ENCODE measurements around the gene RDH8. TPM values are rescaled to one million over a fixed set of nuclear protein-coding genes. Genes with fewer than 3 reads are reported as not detected.
A peak's percentile ranks its signal among the peaks of the same experiment; 100 is the strongest.

RDH8 gene
- total RNA-seq, 1 donor from 2014 or later = not detected

DNA sequence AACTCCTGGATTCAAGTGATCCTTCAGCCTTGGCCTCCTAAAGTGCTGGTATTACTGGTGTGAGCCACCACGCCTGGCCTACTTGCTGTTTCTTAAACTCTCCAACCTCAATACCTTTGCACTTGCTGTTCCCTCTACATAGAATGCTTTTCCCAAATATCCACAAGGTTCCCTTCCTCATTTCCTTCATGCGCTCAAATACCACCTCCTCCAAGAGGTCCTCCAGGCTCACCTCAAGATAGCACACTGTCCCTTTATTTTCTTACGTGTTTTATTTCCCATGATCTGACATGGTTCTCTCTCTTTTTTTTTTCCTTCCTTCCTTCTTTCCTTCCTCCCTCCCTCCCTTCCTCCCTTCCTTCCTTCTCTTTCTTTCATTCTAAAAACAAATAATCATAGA lies 13.5 kb downstream of the RDH8 start:
- intact Hi-C loops (cut with micrococcal nuclease) = loop anchor here (1.0 kb wide), 1 partner anchor 92 kb away; no protein-coding TSS in a partner anchor
- peaks cover 12% of the 10 kb centered on the region for H3K27me3 Mint-ChIP-seq (ENCODE audit: low read depth)
- H3K4me3 Mint-ChIP-seq (ENCODE audit: low read depth) = no peak overlapping the region

DNA sequence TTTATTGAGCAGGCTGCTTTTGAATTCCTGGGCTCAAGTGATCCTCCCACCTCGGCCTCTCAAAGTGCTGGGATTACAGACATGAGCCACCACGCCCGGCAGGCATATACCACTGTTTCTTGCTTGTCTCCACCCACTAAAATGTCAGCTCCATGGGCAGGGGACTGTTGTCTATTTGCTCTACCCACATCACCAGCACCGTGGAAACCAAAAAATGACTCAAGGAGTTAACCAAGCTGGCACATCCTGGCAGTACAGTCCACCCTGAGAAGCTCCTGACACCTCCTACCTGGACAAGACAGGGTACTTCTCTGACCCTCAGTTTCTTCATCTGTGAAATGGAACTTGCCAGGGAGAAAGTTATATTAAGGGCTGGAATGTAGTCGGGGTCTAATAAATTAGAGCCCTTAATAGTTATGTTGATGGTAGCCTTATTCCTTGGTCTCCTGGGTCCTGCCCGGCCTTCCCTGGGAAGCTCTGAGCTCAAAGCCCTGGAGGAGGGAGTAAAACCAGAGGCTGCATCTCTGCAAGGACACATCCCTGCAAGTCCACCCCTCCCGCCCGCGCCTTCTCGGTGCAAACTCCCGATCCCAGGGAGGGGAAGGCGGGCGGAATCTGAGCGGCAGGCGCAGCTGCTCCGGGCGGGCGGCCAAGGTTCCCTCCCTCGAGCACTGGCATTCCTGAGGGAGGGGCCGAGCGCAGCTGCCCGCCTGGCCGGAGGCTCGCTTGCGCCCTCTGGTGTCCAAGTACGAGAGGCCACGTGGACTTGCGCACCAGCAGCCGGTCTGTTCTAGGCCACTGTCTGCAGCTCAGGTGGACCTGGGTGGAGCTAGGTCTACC lies 14.1 kb downstream of the RDH8 start:
- Mint-ChIP-seq H3K36me3 (ENCODE audit: low read depth) (no peaks in the 10 kb centered on the region), H3K9me3 (no peaks in the 10 kb centered on the region), H3K4me3 (ENCODE audit: low read depth) (no peak overlapping the region), H3K27ac (no peak overlapping the region), H3K27me3 (ENCODE audit: low read depth) (peaks cover 15% of the 10 kb centered on the region), H3K4me1 (ENCODE audit: low read depth) (no peaks in the 10 kb centered on the region)
- intact Hi-C loops (cut with micrococcal nuclease) = loop anchor here (1.0 kb wide), 1 partner anchor 93 kb away; no protein-coding TSS in a partner anchor
- peak; percentile 71 for DNase-seq (ENCODE audit: low spot score)

More for the DNA sequence above, 13.5 kb downstream of the RDH8 start:
- Mint-ChIP-seq H3K4me1 (ENCODE audit: low read depth) (no peaks in the 10 kb centered on the region), H3K9me3 (no peaks in the 10 kb centered on the region), H3K27ac (no peak overlapping the region), H3K36me3 (ENCODE audit: low read depth) (no peaks in the 10 kb centered on the region)
- DNase-seq (ENCODE audit: low spot score) = no peak

GRCh38 chr19:10033614-10034013 lies 20.3 kb downstream of the RDH8 start:
- H3K27me3 Mint-ChIP-seq (ENCODE audit: low read depth) = peaks cover 14% of the 10 kb centered on the region
- intact Hi-C loops (cut with micrococcal nuclease) = no loop called here

DNA sequence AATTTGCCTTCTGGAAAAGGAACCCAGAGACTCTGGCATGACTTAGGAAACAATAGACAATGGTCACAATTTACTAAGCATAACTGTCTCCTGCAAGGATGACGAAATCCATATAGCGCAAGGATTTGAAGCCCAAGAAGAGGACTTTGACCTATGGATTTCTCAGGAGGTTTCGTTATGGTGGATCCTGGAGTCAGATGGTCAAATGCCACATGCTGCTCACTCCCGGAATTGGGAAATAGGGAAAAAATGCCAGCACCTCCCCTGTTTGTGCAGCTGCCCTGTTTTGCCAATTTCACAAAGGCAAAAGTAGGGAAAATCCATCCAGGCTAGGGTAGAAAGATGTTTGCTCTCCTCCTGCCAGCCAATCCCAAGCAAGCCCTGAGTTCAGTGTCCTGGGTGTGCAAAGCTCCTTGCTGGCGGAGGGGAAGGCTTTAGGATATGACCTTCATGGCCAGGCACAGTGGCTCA lies 23.4 kb downstream of the RDH8 start:
- DNase-seq (ENCODE audit: low spot score) = no peak
- Mint-ChIP-seq H3K36me3 (ENCODE audit: low read depth) (no peaks in the 10 kb centered on the region), H3K4me3 (ENCODE audit: low read depth) (no peak overlapping the region), H3K27me3 (ENCODE audit: low read depth) (peaks cover 17% of the 10 kb centered on the region), H3K9me3 (no peaks in the 10 kb centered on the region), H3K27ac (no peak overlapping the region), H3K4me1 (ENCODE audit: low read depth) (no peaks in the 10 kb centered on the region)
- intact Hi-C loops (cut with micrococcal nuclease) = no loop called here

More at GRCh38 chr19:10033614-10034013, 20.3 kb downstream of the RDH8 start:
- Mint-ChIP-seq H3K4me1 (ENCODE audit: low read depth) (no peaks in the 10 kb centered on the region), H3K36me3 (ENCODE audit: low read depth) (no peaks in the 10 kb centered on the region), H3K9me3 (no peaks in the 10 kb centered on the region), H3K27ac (no peak overlapping the region), H3K4me3 (ENCODE audit: low read depth) (no peak overlapping the region)
- no peak for DNase-seq (ENCODE audit: low spot score)

GRCh38 chr19:10037367-10037766 lies 24.1 kb downstream of the RDH8 start:
- H3K4me1 Mint-ChIP-seq (ENCODE audit: low read depth) = no peaks in the 10 kb centered on the region
- no peaks in the 10 kb centered on the region for H3K9me3 Mint-ChIP-seq
- intact Hi-C loops (cut with micrococcal nuclease) = no loop called here
- no peak overlapping the region for H3K4me3 Mint-ChIP-seq (ENCODE audit: low read depth)
- DNase-seq (ENCODE audit: low spot score) = no peak
- H3K27me3 Mint-ChIP-seq (ENCODE audit: low read depth) = peaks cover 14% of the 10 kb centered on the region
- no peaks in the 10 kb centered on the region for H3K36me3 Mint-ChIP-seq (ENCODE audit: low read depth)
- H3K27ac Mint-ChIP-seq = no peak overlapping the region

GRCh38 chr19:10037809-10038208 lies 24.5 kb downstream of the RDH8 start:
- H3K9me3 Mint-ChIP-seq = no peaks in the 10 kb centered on the region
- no peaks in the 10 kb centered on the region for H3K36me3 Mint-ChIP-seq (ENCODE audit: low read depth)
- no peak overlapping the region for H3K4me3 Mint-ChIP-seq (ENCODE audit: low read depth)
- no peaks in the 10 kb centered on the region for H3K4me1 Mint-ChIP-seq (ENCODE audit: low read depth)
- H3K27ac Mint-ChIP-seq = no peak overlapping the region
- H3K27me3 Mint-ChIP-seq (ENCODE audit: low read depth) = peaks cover 12% of the 10 kb centered on the region
- DNase-seq (ENCODE audit: low spot score) = no peak
- intact Hi-C loops (cut with micrococcal nuclease) = no loop called here

DNA sequence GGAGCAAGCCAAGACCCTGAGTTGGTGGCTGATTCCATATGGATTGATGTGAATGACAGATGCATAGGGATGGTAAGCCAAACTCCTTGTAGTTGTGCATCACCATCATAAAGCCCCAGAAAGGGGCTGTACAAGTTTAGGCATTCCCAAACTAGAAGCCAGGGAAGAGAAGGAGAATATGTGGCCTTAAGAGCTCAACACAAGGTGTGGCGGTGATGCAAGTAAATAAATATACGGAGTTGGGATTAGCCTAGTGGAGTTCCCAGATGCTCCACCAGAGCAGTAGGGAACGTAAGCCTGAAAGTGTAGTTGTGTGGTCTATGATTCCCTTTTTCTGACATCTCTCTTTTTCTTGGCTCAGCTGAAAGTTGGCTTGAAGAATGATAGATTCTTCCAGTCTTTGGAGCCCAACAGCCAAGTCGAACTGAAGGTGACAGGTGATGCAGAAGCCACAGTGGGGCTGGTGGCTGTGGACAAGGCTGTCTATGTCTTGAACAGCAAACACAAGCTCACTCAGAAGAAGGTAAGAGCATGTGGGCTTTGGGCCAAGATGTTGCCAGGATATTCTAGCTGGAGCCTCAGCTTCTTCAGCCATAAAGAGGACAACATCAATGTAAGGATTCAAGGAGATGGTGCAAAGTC lies 30.1 kb downstream of the RDH8 start:
- no peak for DNase-seq (ENCODE audit: low spot score)
- Mint-ChIP-seq H3K4me1 (ENCODE audit: low read depth) (no peaks in the 10 kb centered on the region), H3K9me3 (no peaks in the 10 kb centered on the region), H3K27me3 (ENCODE audit: low read depth) (peaks cover 3% of the 10 kb centered on the region), H3K27ac (no peak overlapping the region), H3K4me3 (ENCODE audit: low read depth) (no peak overlapping the region), H3K36me3 (ENCODE audit: low read depth) (no peaks in the 10 kb centered on the region)
- intact Hi-C loops (cut with micrococcal nuclease) = no loop called here

- Mint-ChIP-seq H3K36me3 (ENCODE audit: low read depth) (no peaks in the 10 kb centered on the region), H3K27ac (no peak overlapping the region), H3K4me1 (ENCODE audit: low read depth) (no peaks in the 10 kb centered on the region), H3K27me3 (ENCODE audit: low read depth) (peaks cover 3% of the 10 kb centered on the region), H3K4me3 (ENCODE audit: low read depth) (no peak overlapping the region), H3K9me3 (no peaks in the 10 kb centered on the region)
- intact Hi-C loops (cut with micrococcal nuclease) = no loop called here
- no peak for DNase-seq (ENCODE audit: low spot score)
Observed at GRCh38 chr19:10044390-10044789, 31.1 kb downstream of the RDH8 start.

- intact Hi-C loops (cut with micrococcal nuclease) = no loop called here
- H3K4me1 Mint-ChIP-seq (ENCODE audit: low read depth) = no peaks in the 10 kb centered on the region
- no peak for DNase-seq (ENCODE audit: low spot score)
- no peak overlapping the region for H3K27ac Mint-ChIP-seq
- H3K27me3 Mint-ChIP-seq (ENCODE audit: low read depth) = peaks cover 3% of the 10 kb centered on the region
- H3K9me3 Mint-ChIP-seq = no peaks in the 10 kb centered on the region
- H3K4me3 Mint-ChIP-seq (ENCODE audit: low read depth) = no peak overlapping the region
- H3K36me3 Mint-ChIP-seq (ENCODE audit: low read depth) = no peaks in the 10 kb centered on the region
Observed at GRCh38 chr19:10045371-10045770, 32.1 kb downstream of the RDH8 start.

DNA sequence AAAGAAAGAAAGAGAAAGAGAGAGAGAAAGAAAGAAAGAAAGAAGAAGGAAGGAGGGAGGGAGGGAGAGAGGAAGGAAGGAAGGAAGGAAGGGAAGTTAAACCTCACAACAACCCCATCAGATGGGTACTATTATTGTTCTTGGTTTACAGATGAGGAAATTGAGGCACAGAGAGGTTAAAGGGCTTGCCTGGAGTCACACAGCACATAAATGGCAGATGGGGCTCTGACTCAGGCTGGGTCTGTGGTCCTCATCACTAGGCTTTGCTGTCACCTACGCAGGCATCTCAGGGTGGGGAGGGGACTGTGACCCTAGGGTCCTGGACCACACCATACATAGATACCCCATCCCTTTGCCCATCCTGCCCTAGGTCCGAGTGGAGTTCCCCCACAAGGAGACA lies 36.3 kb downstream of the RDH8 start:
- no peak for DNase-seq (ENCODE audit: low spot score)
- H3K4me3 Mint-ChIP-seq (ENCODE audit: low read depth) = no peak overlapping the region
- no peaks in the 10 kb centered on the region for H3K27me3 Mint-ChIP-seq (ENCODE audit: low read depth)
- no peak overlapping the region for H3K27ac Mint-ChIP-seq
- H3K4me1 Mint-ChIP-seq (ENCODE audit: low read depth) = no peaks in the 10 kb centered on the region
- H3K9me3 Mint-ChIP-seq = no peaks in the 10 kb centered on the region
- intact Hi-C loops (cut with micrococcal nuclease) = no loop called here
- no peaks in the 10 kb centered on the region for H3K36me3 Mint-ChIP-seq (ENCODE audit: low read depth)

DNA sequence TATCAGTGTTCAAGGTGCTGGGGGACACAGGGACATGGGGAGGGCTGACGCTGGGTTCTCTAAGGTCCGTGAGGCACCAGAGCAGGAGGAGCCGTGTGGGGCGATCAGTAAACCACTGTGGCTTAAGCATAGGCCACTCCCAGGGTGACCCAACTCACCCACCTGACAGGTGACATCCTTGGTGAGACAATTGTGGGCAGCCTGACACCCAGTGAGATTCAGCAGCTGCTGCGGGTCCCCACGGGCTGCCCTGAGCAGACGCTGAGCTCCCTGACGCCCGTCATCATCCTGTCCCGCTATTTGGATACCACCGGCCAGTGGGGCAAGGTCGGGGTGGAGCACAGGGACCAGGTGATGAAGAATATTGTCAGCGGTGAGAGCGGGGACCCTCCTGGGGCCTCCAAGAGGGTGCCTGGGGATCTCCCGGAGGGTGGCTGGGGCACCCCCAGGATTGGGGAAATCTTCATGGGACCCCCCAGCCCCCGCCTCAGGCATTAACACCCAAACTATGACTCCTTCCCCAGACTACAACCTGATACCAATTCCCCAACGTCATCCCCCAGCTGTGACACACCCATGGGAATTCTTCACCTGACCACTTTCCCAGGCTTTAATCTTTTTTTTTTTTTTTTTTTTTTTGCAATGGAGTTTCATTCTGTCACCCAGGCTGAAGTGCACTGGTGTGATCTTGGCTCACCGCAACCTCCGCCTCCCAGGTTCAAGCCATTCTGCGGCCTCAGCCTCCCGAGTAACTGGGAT lies 39.5 kb downstream of the RDH8 start:
- H3K4me3 Mint-ChIP-seq (ENCODE audit: low read depth) = no peak overlapping the region
- no peaks in the 10 kb centered on the region for H3K9me3 Mint-ChIP-seq
- no peak overlapping the region for H3K27ac Mint-ChIP-seq
- H3K4me1 Mint-ChIP-seq (ENCODE audit: low read depth) = no peaks in the 10 kb centered on the region
- H3K27me3 Mint-ChIP-seq (ENCODE audit: low read depth) = no peaks in the 10 kb centered on the region
- no peaks in the 10 kb centered on the region for H3K36me3 Mint-ChIP-seq (ENCODE audit: low read depth)
- DNase-seq (ENCODE audit: low spot score) = no peak
- intact Hi-C loops (cut with micrococcal nuclease) = no loop called here

GRCh38 chr19:10061717-10062310 lies 48.5 kb downstream of the RDH8 start:
- Mint-ChIP-seq H3K4me1 (ENCODE audit: low read depth) (no peaks in the 10 kb centered on the region), H3K27ac (no peak overlapping the region), H3K27me3 (ENCODE audit: low read depth) (peaks cover 3% of the 10 kb centered on the region), H3K9me3 (no peaks in the 10 kb centered on the region), H3K4me3 (ENCODE audit: low read depth) (no peak overlapping the region), H3K36me3 (ENCODE audit: low read depth) (no peaks in the 10 kb centered on the region)
- DNase-seq (ENCODE audit: low spot score) = no peak
- intact Hi-C loops (cut with micrococcal nuclease) = no loop called here

Data from activated T-helper 2 cell treated with anti-CD3 and anti-CD28 coated beads, Interferon-gamma antibody, Interleukin-2, Interleukin-4, amounts not matched to agents 10 μg/mL and 5 μg/mL and 100 μg/mL, durations not matched to agents 14 hours and 24 hours and 36 hours (primary cell).